PFSK-1 (cell line): ENCODE measurements around the gene PRKAR1B.

Source experiments
- FOXP2 ChIP-seq: optimal IDR thresholded peaks from 2 replicates; pipeline ENCODE3; 2011; ENCODE audit warnings: borderline replicate concordance, control low read depth, inconsistent platforms; ENCODE audit not compliant: insufficient read depth; ENCODE audit errors: extremely low read length, extremely low read depth
- POLR2AphosphoS5 ChIP-seq: IDR thresholded peaks from 2 replicates; pipeline ENCODE4 v1.6.1; 2012; ENCODE audit warnings: low read depth, mild to moderate bottlenecking, control low read depth, low read length, moderate library complexity
- SIN3A ChIP-seq: IDR thresholded peaks from 2 replicates; pipeline ENCODE4 v1.6.1; 2012; ENCODE audit warnings: mild to moderate bottlenecking, low read length, moderate library complexity, borderline replicate concordance; ENCODE audit not compliant: insufficient read depth
- TAF1 ChIP-seq: IDR thresholded peaks from 2 replicates; pipeline ENCODE4 v1.6.1; 2012; ENCODE audit warnings: low read length, control low read depth, borderline replicate concordance; ENCODE audit not compliant: insufficient read depth
- TF ChIP-seq, protein P1 (sequence below), 2 experiments: IDR thresholded peaks; 2 replicates each; pipeline versions ENCODE4 v1.6.1 to v1.8.0; 2011 to 2012; ENCODE audit warnings: low read depth in 2 of 2, low read length in 2 of 2, control low read depth in 1 of 2, inconsistent platforms in 1 of 2, mild to moderate bottlenecking in 1 of 2, moderate library complexity in 1 of 2; ENCODE audit not compliant: insufficient read depth in 1 of 2

PRKAR1B gene

DNA sequence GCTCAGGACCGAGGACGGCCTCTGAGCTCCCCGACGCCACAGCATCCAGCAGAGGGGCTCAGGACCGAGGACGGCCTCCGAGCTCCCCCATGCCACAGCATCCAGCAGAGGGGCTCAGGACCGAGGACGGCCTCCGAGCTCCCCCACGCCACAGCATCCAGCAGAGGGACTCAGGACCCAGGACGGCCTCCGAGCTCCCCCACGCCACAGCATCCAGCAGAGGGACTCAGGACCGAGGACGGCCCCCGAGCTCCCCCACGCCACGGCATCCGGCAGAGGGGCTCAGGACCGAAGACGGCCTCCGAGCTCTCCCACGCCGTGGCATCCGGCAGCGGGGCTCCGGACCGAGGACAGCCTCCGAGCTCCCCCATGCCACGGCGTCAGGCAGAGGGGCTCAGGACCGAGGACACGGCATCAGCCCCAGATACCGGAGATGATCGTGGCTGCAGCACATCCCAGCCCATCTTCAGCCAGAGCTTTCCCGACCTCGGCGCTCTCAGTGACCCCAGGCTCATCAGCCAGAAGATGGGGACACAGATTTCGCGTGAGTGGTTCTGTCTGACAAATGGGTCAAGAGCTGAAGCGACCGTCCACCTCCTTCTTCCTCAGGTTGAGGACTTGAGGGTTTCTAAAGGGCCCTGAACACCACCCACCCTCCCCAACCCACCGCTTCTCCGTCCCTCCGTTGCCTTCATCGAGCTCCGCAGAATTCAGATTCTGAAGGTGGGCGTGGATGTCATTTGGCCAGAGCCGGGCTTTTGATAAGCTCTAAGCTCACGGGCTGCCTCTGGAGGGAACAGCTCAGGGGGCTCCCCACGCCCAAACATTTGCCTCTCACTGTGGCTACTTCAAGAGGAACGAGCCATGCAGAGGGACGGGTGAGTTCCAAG lies 56.3 kb downstream of the PRKAR1B start:
- no peak for TF ChIP-seq POLR2AphosphoS5
- TF ChIP-seq FOXP2, result no peak

DNA sequence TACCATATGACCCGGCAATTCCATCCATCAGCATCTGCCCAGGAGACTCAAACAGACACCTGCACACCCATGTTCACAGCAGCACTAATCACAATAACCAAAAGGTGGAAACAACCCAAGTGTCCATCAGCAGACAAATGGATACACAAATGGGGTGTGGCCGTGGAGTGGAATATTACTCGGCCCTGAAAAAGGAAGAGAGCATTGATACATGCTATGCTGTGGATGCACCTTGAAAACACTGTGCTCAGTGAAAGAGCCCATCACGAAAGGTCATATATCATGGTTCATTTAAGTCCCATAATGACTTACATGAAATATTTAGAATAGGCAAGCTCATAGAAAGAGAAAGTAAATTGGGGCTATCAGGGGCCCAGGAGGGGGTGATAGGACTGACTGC lies 58.1 kb downstream of the PRKAR1B start:
- TF ChIP-seq SIN3A (no peak), TAF1 (no peak), POLR2AphosphoS5 (no peak), FOXP2 (no peak)
- TF ChIP-seq, protein P1, sequence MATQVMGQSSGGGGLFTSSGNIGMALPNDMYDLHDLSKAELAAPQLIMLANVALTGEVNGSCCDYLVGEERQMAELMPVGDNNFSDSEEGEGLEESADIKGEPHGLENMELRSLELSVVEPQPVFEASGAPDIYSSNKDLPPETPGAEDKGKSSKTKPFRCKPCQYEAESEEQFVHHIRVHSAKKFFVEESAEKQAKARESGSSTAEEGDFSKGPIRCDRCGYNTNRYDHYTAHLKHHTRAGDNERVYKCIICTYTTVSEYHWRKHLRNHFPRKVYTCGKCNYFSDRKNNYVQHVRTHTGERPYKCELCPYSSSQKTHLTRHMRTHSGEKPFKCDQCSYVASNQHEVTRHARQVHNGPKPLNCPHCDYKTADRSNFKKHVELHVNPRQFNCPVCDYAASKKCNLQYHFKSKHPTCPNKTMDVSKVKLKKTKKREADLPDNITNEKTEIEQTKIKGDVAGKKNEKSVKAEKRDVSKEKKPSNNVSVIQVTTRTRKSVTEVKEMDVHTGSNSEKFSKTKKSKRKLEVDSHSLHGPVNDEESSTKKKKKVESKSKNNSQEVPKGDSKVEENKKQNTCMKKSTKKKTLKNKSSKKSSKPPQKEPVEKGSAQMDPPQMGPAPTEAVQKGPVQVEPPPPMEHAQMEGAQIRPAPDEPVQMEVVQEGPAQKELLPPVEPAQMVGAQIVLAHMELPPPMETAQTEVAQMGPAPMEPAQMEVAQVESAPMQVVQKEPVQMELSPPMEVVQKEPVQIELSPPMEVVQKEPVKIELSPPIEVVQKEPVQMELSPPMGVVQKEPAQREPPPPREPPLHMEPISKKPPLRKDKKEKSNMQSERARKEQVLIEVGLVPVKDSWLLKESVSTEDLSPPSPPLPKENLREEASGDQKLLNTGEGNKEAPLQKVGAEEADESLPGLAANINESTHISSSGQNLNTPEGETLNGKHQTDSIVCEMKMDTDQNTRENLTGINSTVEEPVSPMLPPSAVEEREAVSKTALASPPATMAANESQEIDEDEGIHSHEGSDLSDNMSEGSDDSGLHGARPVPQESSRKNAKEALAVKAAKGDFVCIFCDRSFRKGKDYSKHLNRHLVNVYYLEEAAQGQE (IDR thresholded peaks at IDR 0.05; ENCODE audit: insufficient read depth in 1 of 2, low read depth in 2 of 2, low read length in 2 of 2), result no peak

DNA sequence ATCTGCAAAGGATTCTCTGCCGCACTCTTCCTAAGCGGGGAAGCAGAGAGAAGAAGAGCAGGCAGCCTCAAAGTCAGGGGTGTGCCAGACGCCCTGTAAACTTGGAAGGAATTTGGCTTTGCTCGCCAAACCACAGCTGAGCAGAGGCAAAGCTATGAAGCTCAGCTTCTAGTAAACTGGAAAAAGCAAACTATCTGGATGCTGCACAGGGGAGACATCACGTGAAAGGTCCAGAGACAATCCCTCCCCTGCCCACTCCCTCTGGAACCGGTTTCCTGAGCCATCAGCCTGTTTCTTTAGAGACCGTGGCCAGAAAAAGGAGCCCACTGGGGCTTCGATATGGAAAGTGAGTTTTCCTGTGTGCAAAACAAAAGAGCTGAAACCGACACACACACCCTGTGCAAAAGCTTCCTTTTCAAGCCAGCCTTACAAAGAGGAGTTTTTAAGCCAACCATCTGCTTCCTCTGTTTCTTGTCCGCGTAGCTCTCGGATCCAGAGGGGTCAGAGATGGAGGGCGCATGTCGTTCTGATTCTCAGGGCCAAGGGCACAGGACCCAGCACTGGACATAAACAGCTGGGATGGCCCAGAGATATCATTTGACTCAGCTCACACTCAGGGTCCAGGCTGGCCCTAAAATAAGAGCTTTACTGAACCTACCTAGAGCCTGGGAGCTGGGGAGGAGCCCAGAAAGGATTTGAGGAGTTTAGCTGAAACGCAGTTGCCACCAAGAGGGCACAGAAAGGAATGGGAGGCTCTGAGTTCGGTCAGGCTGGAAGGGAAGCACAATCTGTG lies 58.7 kb downstream of the PRKAR1B start:
- no peak for TF ChIP-seq TAF1
- no peak for TF ChIP-seq POLR2AphosphoS5
- TF ChIP-seq FOXP2, result no peak
- TF ChIP-seq SIN3A, result no peak
- TF ChIP-seq, protein P1 (IDR thresholded peaks at IDR 0.05; ENCODE audit: insufficient read depth in 1 of 2, low read depth in 2 of 2, low read length in 2 of 2), result no peak

DNA sequence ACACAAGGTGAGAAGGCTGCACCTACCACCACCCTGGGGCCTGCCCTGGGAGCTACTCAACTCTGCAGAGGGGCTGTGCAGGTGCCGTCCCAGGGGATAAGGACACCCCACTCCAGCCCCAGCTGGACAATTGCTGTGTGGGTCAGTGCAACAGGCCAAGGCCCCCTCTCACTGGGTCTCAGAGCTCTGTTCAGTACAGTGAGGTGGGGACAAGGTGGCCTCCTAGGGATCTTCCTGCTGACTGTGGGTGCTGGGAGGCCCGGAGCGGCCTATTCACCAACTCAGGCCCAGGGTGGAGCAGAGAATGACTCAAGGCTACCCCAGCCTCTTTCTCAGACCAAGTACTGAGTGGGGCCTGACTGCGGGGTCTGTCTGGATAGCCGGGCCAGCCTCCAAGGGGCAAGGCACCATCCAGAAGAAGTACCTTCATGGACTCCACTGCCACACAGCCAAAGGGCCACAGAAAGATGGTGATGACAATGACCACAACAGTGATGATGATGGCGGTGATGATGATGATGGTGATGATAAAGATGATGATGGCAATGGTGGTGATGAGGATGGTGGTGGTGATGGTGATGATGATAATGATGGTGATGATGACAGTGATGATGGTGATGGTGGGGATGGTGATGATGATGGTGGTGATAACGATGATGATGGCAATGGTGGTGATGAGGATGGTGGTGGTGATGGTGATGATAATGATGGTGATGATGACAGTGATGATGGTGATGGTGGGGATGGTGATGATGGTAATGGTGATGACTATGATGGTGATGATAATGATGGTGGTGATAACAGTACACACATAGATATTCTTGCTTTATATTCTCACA lies 60.4 kb downstream of the PRKAR1B start:
- TF ChIP-seq TAF1, result no peak
- TF ChIP-seq SIN3A, result no peak
- no peak for TF ChIP-seq FOXP2

DNA sequence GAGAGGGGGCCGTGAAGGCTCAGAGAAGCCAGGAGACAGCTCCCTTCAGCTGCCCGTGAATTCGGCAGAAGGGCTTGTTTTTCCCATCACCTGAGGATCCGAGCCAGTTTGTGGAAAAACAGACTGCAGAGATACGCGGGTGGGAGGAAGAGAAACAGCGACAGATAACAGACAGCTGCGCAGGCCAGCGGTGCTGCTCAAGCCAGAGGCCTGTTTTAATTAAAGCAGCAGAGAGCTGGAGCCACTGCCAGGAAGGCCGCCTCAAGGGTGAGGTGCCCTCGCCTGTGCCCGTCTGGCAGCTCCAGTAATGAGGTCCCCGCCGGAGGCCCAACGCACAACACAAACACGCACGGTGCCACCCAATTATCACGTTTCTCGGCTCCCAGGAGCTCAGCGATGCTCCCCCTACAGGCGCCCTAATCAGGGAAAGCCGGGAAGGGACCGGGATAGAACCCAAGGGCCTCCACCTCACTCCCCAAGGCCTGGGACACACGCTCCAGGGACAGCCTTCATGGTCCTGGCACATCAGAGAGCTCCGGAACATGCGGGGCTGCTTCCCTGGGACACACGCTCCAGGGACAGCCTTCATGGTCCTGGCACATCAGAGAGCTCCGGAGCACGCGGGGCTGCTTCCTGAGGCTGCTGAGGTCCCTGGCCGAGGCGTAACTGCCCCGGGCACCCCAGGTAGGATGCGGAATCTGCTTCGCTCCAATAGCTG lies 61.2 kb downstream of the PRKAR1B start:
- TF ChIP-seq TAF1 (no peak), FOXP2 (no peak), POLR2AphosphoS5 (no peak), SIN3A (no peak)
- TF ChIP-seq, protein P1 (IDR thresholded peaks at IDR 0.05; ENCODE audit: insufficient read depth in 1 of 2, low read depth in 2 of 2, low read length in 2 of 2), result no peak
